ENCODE data around the gene DISP3.

GRCh38 chr1:11562664-11563063 is 83.7 kb downstream of the DISP3 start:
- TF ChIP-seq CTCF (IDR thresholded peaks at IDR 0.05), result no peak
- TF ChIP-seq POLR2A (IDR thresholded peaks at IDR 0.05), result no peak
